H1 (cell line): ENCODE results near the gene INPP5F. TPM values are rescaled to one million over a fixed set of nuclear protein-coding genes. Genes with fewer than 3 reads are reported as not detected.

Experiments used
- CTCF ChIA-PET: fragments of 300-600 bp; sonication (Branson Sonifier 250); formaldehyde crosslinking; loops from one replicate; lab custom pipeline; 2021; ENCODE audit not compliant: partially characterized antibody; lab: Charles Lee
- POLR2A ChIA-PET: fragments of 300-600 bp; sonication (Branson Sonifier 250); formaldehyde crosslinking; loops from one replicate; lab custom pipeline; 2021; ENCODE audit warnings: inconsistent platforms; ENCODE audit not compliant: partially characterized antibody; lab: Charles Lee
- DNase-seq, 2 experiments: peaks; one replicate each; pipeline versions ENCODE4 v3.0.0 to v3.0.0-alpha.2; 2010 to 2022; ENCODE audit warnings: low spot score in 2 of 2, low read depth in 1 of 2, mixed read lengths in 1 of 2
- FAIRE-seq: peaks from 2 replicates; lab custom pipeline; 2011; peaks lifted over from hg19 to GRCh38; lab: Jason Lieb, UNC
- H2AFZ ChIP-seq: 2 replicates; pipeline ENCODE4 v1.8.1; 2012; ENCODE audit warnings: low read length, inconsistent platforms
- H2AK5ac ChIP-seq: 2 replicates; pipeline ENCODE4 v1.6.1; 2013; ENCODE audit warnings: low read depth, low read length
- H2BK120ac ChIP-seq: replicated peaks from 2 replicates; pipeline ENCODE3; 2013; ENCODE audit warnings: low read depth, low read length, inconsistent platforms
- H2BK12ac ChIP-seq: 2 replicates; pipeline ENCODE4 v1.6.1; 2013; ENCODE audit warnings: low read depth, low read length
- H2BK15ac ChIP-seq: 2 replicates; pipeline ENCODE4 v1.6.1; 2013; ENCODE audit warnings: low read length
- H2BK20ac ChIP-seq: 2 replicates; pipeline ENCODE4 v1.6.1; 2013; ENCODE audit warnings: low read length
- H2BK5ac ChIP-seq: 2 replicates; pipeline ENCODE4 v1.6.1; 2013; ENCODE audit warnings: low read depth, low read length
- H3K14ac ChIP-seq: 2 replicates; pipeline ENCODE4 v1.6.1; 2013; ENCODE audit warnings: inconsistent platforms; ENCODE audit not compliant: insufficient read length
- H3K18ac ChIP-seq: 2 replicates; pipeline ENCODE4 v1.6.1; 2013; ENCODE audit warnings: low read length; ENCODE audit errors: extremely low read depth
- H3K23ac ChIP-seq: 2 replicates; pipeline ENCODE4 v1.6.1; 2013; ENCODE audit warnings: inconsistent platforms; ENCODE audit not compliant: insufficient read length
- H3K23me2 ChIP-seq: 2 replicates; pipeline ENCODE4 v1.6.1; 2013; ENCODE audit warnings: low read depth, low read length
- H3K27ac ChIP-seq: 2 replicates; pipeline ENCODE4 v1.6.1; 2011; ENCODE audit warnings: low read depth, low read length, inconsistent platforms
- H3K27me3 ChIP-seq, 4 experiments: replicated peaks in 1 of 4; 1 replicate in 1 of 4; 2 replicates in 3 of 4; pipeline versions ENCODE4 v1.6.1 to v1.8.1; 2011 to 2013; ENCODE audit warnings: low read length in 3 of 4, mild to moderate bottlenecking in 3 of 4, inconsistent platforms in 2 of 4, mixed read lengths in 2 of 4, moderate library complexity in 1 of 4; ENCODE audit not compliant: control insufficient read depth in 3 of 4, insufficient read depth in 3 of 4; ENCODE audit errors: extremely low read depth in 1 of 4
- H3K36me3 ChIP-seq, 4 experiments: 2 replicates each; pipeline versions ENCODE4 v1.6.1 to v1.8.1; 2011 to 2013; ENCODE audit warnings: mild to moderate bottlenecking in 4 of 4, low read length in 3 of 4, moderate library complexity in 2 of 4, control low read depth in 1 of 4, inconsistent platforms in 1 of 4; ENCODE audit not compliant: insufficient read depth in 4 of 4, control insufficient read depth in 2 of 4
- H3K4ac ChIP-seq: replicated peaks from 2 replicates; pipeline ENCODE3; 2013; ENCODE audit warnings: low read length, low read depth, mixed read lengths, inconsistent platforms; ENCODE audit not compliant: insufficient read length
- H3K4me1 ChIP-seq, 4 experiments: replicated peaks in 1 of 4; 1 replicate in 1 of 4; 2 replicates in 3 of 4; pipeline versions ENCODE4 v1.6.1 to v1.8.1; 2011 to 2013; ENCODE audit warnings: low read length in 3 of 4, inconsistent platforms in 2 of 4, mixed read lengths in 1 of 4; ENCODE audit not compliant: insufficient read depth in 4 of 4, control insufficient read depth in 3 of 4
- H3K4me2 ChIP-seq, 2 experiments: 2 replicates each; pipeline versions ENCODE4 v1.6.1 to v1.8.1; 2011 to 2013; ENCODE audit warnings: low read depth in 2 of 2, low read length in 2 of 2, control low read depth in 1 of 2, inconsistent platforms in 1 of 2, mild to moderate bottlenecking in 1 of 2; ENCODE audit not compliant: insufficient read depth in 1 of 2
- H3K4me3 ChIP-seq, 4 experiments: fragments of 200-600, 300-600 bp in 1 of 4; sonication (generic), shearing (Covaris generic), sonication (Bioruptor Twin) in 1 of 4; 2 replicates each; pipeline versions ENCODE4 v1.5.1 to v1.8.1; 2011 to 2016; ENCODE audit warnings: low read length in 4 of 4, low read depth in 3 of 4, control low read depth in 2 of 4, inconsistent platforms in 2 of 4, mild to moderate bottlenecking in 2 of 4, mixed read lengths in 1 of 4, moderate library complexity in 1 of 4; ENCODE audit not compliant: insufficient read depth in 2 of 4; ENCODE audit errors: extremely low read depth in 1 of 4
- H3K56ac ChIP-seq: replicated peaks from 2 replicates; pipeline ENCODE3; 2013; ENCODE audit warnings: low read depth, mild to moderate bottlenecking, mixed read lengths, low read length, inconsistent platforms; ENCODE audit not compliant: insufficient read length
- H3K79me1 ChIP-seq: 2 replicates; pipeline ENCODE4 v1.6.1; 2013; ENCODE audit warnings: low read depth, low read length, control low read depth
- H3K79me2 ChIP-seq, 2 experiments: 2 replicates each; pipeline versions ENCODE4 v1.6.1 to v1.8.1; 2012 to 2013; ENCODE audit warnings: low read length in 2 of 2, mild to moderate bottlenecking in 2 of 2, inconsistent platforms in 1 of 2; ENCODE audit not compliant: insufficient read depth in 2 of 2, control insufficient read depth in 1 of 2
- H3K9ac ChIP-seq, 4 experiments: replicated peaks in 1 of 4; 1 replicate in 1 of 4; 2 replicates in 3 of 4; pipeline versions ENCODE4 v1.6.1 to v1.8.1; 2011 to 2013; ENCODE audit warnings: low read depth in 3 of 4, low read length in 3 of 4, control low read depth in 2 of 4, mild to moderate bottlenecking in 2 of 4, moderate library complexity in 2 of 4, inconsistent platforms in 1 of 4; ENCODE audit errors: extremely low read depth in 1 of 4
- H3K9me3 ChIP-seq, 2 experiments: 2 replicates each; pipeline versions ENCODE4 v1.6.1 to v1.8.1; 2012 to 2013; ENCODE audit warnings: mild to moderate bottlenecking in 2 of 2, moderate library complexity in 2 of 2, control low read depth in 1 of 2, inconsistent platforms in 1 of 2, low read depth in 1 of 2, low read length in 1 of 2, mixed read lengths in 1 of 2; ENCODE audit not compliant: insufficient read depth in 2 of 2
- H4K20me1 ChIP-seq, 2 experiments: replicated peaks in 1 of 2; 2 replicates each; pipeline versions ENCODE3 to v1.8.1; 2011 to 2013; ENCODE audit warnings: inconsistent platforms in 2 of 2, low read length in 2 of 2, mild to moderate bottlenecking in 1 of 2; ENCODE audit not compliant: insufficient read depth in 2 of 2, control insufficient read depth in 1 of 2
- H4K5ac ChIP-seq: 2 replicates; pipeline ENCODE4 v1.6.1; 2013; ENCODE audit warnings: low read length, low read depth, mixed read lengths, inconsistent platforms; ENCODE audit not compliant: insufficient read length
- H4K8ac ChIP-seq: 2 replicates; pipeline ENCODE4 v1.8.0; 2013; ENCODE audit warnings: mild to moderate bottlenecking, moderate library complexity, low read length, inconsistent platforms; ENCODE audit not compliant: insufficient read depth; ENCODE audit errors: extremely low read depth
- H4K91ac ChIP-seq: replicated peaks from 2 replicates; pipeline ENCODE3; 2013; ENCODE audit warnings: low read length, mixed read lengths, inconsistent platforms; ENCODE audit not compliant: insufficient read length
- CTBP2 ChIP-seq: IDR thresholded peaks from 2 replicates; pipeline ENCODE4 v1.7.0; 2011; ENCODE audit warnings: borderline replicate concordance, mild to moderate bottlenecking, moderate library complexity, mixed read lengths, low read length; ENCODE audit not compliant: insufficient read depth, insufficient read length
- EZH2 ChIP-seq: fragments of 200-600 bp; sonication (generic); IDR thresholded peaks from 2 replicates; pipeline ENCODE4 v1.7.1; 2012; ENCODE audit warnings: low read depth, mild to moderate bottlenecking, moderate library complexity, low read length, inconsistent platforms; ENCODE audit not compliant: severe bottlenecking
- HDAC2 ChIP-seq, 2 experiments: fragments of 300-600 bp in 1 of 2; sonication (generic) in 1 of 2; IDR thresholded peaks; 2 replicates each; pipeline ENCODE4 v1.6.1; 2011 to 2012; ENCODE audit warnings: low read depth in 2 of 2, low read length in 2 of 2, mild to moderate bottlenecking in 2 of 2, moderate library complexity in 2 of 2, borderline replicate concordance in 1 of 2, inconsistent platforms in 1 of 2
- NANOG ChIP-seq: IDR thresholded peaks from 2 replicates; pipeline ENCODE4 v1.6.1; 2011; ENCODE audit warnings: low read length, low read depth, mild to moderate bottlenecking, inconsistent platforms; ENCODE audit not compliant: insufficient read depth, poor library complexity, severe bottlenecking
- NRF1 ChIP-seq: IDR thresholded peaks from 2 replicates; pipeline ENCODE4 v1.6.1; 2011; ENCODE audit warnings: mild to moderate bottlenecking, low read depth, low read length, improper control_type of control experiment
- POLR2A ChIP-seq, 2 experiments: IDR thresholded peaks; 1 replicate in 1 of 2; 2 replicates in 1 of 2; pipeline ENCODE4 v1.6.1; 2011; ENCODE audit warnings: low read depth in 2 of 2, low read length in 2 of 2, mild to moderate bottlenecking in 2 of 2; ENCODE audit errors: control extremely low read depth in 1 of 2
- RXRA ChIP-seq: IDR thresholded peaks from 2 replicates; pipeline ENCODE4 v1.6.1; 2011; ENCODE audit warnings: low read depth, mild to moderate bottlenecking, low read length, moderate library complexity; ENCODE audit not compliant: insufficient read depth
- TAF1 ChIP-seq: IDR thresholded peaks from 2 replicates; pipeline ENCODE4 v1.6.1; 2011; ENCODE audit warnings: mild to moderate bottlenecking, low read depth, low read length
- ZNF274 ChIP-seq: IDR thresholded peaks from 2 replicates; pipeline ENCODE4 v1.7.0; 2012; ENCODE audit warnings: low read length, borderline replicate concordance; ENCODE audit errors: extremely low read depth
- WGBS, 2 experiments: shearing (Covaris generic) in 1 of 2; methylation state at CpG; one replicate each; pipeline versions ENCODE4 v1.1.6 to v1.1.7; 2013 to 2015; ENCODE audit warnings: low lambda C conversion rate in 2 of 2, mixed read lengths in 2 of 2, inconsistent platforms in 1 of 2, low coverage in 1 of 2, missing lambda C conversion rate in 1 of 2; ENCODE audit not compliant: insufficient replicate concordance in 2 of 2, insufficient coverage in 1 of 2, insufficient read length in 1 of 2; ENCODE audit errors: extremely low coverage in 1 of 2, missing lambda C conversion rate in 1 of 2; 5-methylcytosine and 5-hydroxymethylcytosine counted together
- polyA plus RNA-seq, 7 experiments: library from polyadenylated mRNA; depleted of rRNA in 3 of 7; stranded (reverse) in 5 of 7; unstranded in 2 of 7; fragments of >200 nt in 5 of 7; fragments of 200-250 nt in 2 of 7; gene quantifications; 1 replicate in 5 of 7; 2 replicates in 1 of 7; 4 replicates in 1 of 7; pipeline versions ENCODE4 v1.2.1 to v1.2.3, GENCODE V29; 2011 to 2013; ENCODE audit warnings: missing spikeins in 2 of 7, mixed read lengths in 2 of 7
- total RNA-seq: library from RNA; stranded (reverse); fragmentation: NEBNext Ultra II Directional; extraction: Animal tissue kit (Norgen Biotek cat#: 25700); gene quantifications from 2 replicates; pipeline ENCODE4 v1.2.1, GENCODE V29; 2021
- TF ChIP-seq, protein P1 (sequence below): IDR thresholded peaks from 2 replicates; pipeline ENCODE4 v1.6.1; 2012; ENCODE audit warnings: inconsistent platforms

INPP5F gene
- total and polyA plus RNA-seq, 2 of the 8 experiments (the other 6 are each of a cell fraction or from before 2014, with no cell fraction given), result 50.1 to 101 TPM

DNA sequence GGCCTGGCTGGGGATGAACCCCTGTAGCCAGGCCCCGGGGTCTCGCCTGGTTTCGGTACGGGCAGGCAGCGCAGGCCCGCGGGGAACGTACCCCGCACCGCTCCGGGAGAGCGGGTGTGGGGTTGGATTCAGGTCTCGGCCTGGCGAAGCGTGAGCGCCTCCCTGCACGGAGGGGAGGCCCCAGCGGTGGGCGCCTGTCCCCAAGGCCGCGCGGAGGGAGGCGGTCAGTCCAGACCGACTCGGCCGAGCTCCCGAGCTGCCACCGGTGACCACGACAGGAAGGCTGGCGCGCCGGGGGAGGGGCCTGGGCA, 378 bp upstream of the INPP5F start:
- Histone ChIP-seq H3K79me2 (peaks cover 0 to 34% of the 10 kb centered on the region in 2 experiments; a peak in 3 of 4 replicates), H3K4ac (peak overlapping the region; percentile 71), H4K20me1 (peaks cover 2 to 6% of the 10 kb centered on the region in 2 experiments), H4K8ac (peak overlapping the region; percentile 71; the same call in 1 of the 2 replicates), H4K5ac (peak overlapping the region; percentile 86), H3K27me3 (no peaks in the 10 kb centered on the region), H2BK20ac (no peak overlapping the region), H3K14ac (no peak overlapping the region), H2BK15ac (no peak overlapping the region; the same call in 1 of the 2 replicates), H2AK5ac (0 out of 2 replicates have a peak overlapping the region, but pooled peaks have one; percentile 65), H2BK5ac (peak overlapping the region; percentile 80; the same call in 1 of the 2 replicates), H3K9ac (peak overlapping the region; percentile 76 to 82 (median 80); a peak in 6 of 7 replicates), H3K23me2 (peaks cover 15% of the 10 kb centered on the region), H3K79me1 (peaks cover 3% of the 10 kb centered on the region; the same call in 1 of the 2 replicates), H3K9me3 (peaks cover 3 to 14% of the 10 kb centered on the region in 2 experiments; a peak in 2 of 4 replicates), H2BK12ac (no peak overlapping the region), H2AFZ (no peak overlapping the region), H3K18ac (peak overlapping the region; percentile 81; the same call in 1 of the 2 replicates), H3K23ac (no peak overlapping the region), H3K36me3 (no peaks in the 10 kb centered on the region; a peak in 1 of 8 replicates), H3K56ac (peak overlapping the region; percentile 10), H3K27ac (peak overlapping the region; percentile 60; the same call in 1 of the 2 replicates), H3K4me1 (peaks cover 4 to 13% (median 8%) of the 10 kb centered on the region in 4 experiments; a peak in 5 of 7 replicates), H2BK120ac (no peak overlapping the region), H3K4me3 (peak overlapping the region; percentile 45 to 99 (median 76)), H4K91ac (peak overlapping the region; percentile 49), H3K4me2 (peak overlapping the region; percentile 64 to 86)
- CTCF ChIA-PET, result interaction anchor here (0.6 to 2.5 kb wide), 8 partner anchors 10 to 137 kb away, joined by 3 to 7 read pairs (median 4); no protein-coding TSS in a partner anchor
- FAIRE-seq (no peak), DNase-seq (no peak)
- POLR2A ChIA-PET, result interaction anchor here (0.7 to 2.9 kb wide), 15 partner anchors 8 to 167 kb away, joined by 3 to 17 read pairs (median 5); partner anchors contain the start of genes BAG3 and SEC23IP
- WGBS, 2 experiments, result 4% methylated on average over 22 of the region's 32 CpGs; no CpG with 5 or more reads in 1 of the 2 experiments
- TF ChIP-seq ZNF274 (no peak), EZH2 (no peak), CTBP2 (no peak), NANOG (no peak), POLR2A (IDR thresholded peaks at IDR 0.05; ENCODE audit: control extremely low read depth in 1 of 2, low read depth in 2 of 2, low read length in 2 of 2) (peak; percentile 28 to 64), RXRA (no peak), NRF1 (no peak), TAF1 (peak; percentile 13; the same call in 1 of the 2 replicates), HDAC2 (IDR thresholded peaks at IDR 0.05; ENCODE audit: borderline replicate concordance in 1 of 2, low read depth in 2 of 2, low read length in 2 of 2) (0 out of 4 replicates have a peak, but pooled peaks of 1 of the 2 experiments have one; percentile 36)
- TF ChIP-seq, protein P1, sequence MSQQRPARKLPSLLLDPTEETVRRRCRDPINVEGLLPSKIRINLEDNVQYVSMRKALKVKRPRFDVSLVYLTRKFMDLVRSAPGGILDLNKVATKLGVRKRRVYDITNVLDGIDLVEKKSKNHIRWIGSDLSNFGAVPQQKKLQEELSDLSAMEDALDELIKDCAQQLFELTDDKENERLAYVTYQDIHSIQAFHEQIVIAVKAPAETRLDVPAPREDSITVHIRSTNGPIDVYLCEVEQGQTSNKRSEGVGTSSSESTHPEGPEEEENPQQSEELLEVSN, result 0 out of 2 replicates have a peak, but pooled peaks have one; percentile 2
